ENCODE results near the gene LPAR1. TPM values are rescaled to one million over a fixed set of nuclear protein-coding genes. Genes with fewer than 3 reads are reported as not detected.

LPAR1 gene
- total RNA-seq, 3 donors from 2014 or later, result 27.5 to 44.9 (median 30.3) TPM

DNA sequence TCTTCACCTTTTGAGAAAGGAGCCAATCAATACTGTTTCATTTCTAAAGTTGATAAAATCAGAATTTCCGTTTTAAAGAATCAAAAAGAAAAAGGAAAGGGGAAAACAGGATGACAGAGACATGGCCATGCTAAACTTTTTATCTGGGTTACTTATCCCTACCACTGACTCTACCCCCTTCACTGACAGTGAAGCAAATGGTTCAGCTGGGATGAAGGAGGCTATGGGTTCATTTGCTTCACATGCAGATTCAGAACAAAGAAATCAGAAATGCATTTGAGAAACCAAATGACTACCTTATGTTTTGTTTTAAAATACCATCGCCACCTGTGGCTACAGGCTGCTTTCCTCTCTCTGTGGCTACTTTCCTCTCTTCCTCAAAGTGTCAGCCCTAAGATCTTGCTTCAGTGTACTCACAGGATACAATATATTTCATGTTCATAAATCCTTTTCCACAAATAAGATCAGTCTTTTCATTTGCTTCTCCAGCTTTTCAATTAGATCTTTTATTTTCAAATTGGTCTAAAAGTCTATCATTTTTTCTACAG, 53.3 kb downstream of the LPAR1 start:
- no peak overlapping the region for H3K4me3 ChIP-seq
- H3K9me3 ChIP-seq, result no peaks in the 10 kb centered on the region
- intact Hi-C loops (cut with DNase I, micrococcal nuclease), result no loop called here
- no peaks in the 10 kb centered on the region for H3K36me3 ChIP-seq (ENCODE audit: low read depth)
- TF ChIP-seq, protein P1, sequence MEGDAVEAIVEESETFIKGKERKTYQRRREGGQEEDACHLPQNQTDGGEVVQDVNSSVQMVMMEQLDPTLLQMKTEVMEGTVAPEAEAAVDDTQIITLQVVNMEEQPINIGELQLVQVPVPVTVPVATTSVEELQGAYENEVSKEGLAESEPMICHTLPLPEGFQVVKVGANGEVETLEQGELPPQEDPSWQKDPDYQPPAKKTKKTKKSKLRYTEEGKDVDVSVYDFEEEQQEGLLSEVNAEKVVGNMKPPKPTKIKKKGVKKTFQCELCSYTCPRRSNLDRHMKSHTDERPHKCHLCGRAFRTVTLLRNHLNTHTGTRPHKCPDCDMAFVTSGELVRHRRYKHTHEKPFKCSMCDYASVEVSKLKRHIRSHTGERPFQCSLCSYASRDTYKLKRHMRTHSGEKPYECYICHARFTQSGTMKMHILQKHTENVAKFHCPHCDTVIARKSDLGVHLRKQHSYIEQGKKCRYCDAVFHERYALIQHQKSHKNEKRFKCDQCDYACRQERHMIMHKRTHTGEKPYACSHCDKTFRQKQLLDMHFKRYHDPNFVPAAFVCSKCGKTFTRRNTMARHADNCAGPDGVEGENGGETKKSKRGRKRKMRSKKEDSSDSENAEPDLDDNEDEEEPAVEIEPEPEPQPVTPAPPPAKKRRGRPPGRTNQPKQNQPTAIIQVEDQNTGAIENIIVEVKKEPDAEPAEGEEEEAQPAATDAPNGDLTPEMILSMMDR (IDR thresholded peaks at IDR 0.05), result no peak
- ATAC-seq (no peak), DNase-seq (no peak)
- peaks cover under 1% of the 10 kb centered on the region for H3K4me1 ChIP-seq (ENCODE audit: low read depth)

DNA sequence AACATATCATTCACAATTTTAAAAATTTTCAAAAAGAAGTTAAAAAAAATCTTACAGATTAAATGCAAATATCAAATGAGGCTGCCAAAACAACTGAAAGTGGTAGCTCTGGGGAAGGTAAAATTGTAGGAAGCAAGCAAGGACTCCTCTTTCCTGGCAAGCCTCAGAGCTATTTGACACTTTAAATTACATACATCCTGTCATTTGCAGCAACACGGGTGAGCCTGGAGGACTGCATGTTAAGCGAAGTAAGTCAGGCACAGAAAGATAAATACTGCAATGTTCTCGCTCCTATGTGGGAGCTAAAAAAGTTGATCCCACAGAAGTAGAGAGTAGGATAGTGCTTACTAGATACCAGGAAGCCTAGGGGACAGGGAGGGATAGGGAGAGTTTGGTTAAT, 58.0 kb downstream of the LPAR1 start:
- ATAC-seq, result no peak
- intact Hi-C loops (cut with DNase I, micrococcal nuclease), result no loop called here

DNA sequence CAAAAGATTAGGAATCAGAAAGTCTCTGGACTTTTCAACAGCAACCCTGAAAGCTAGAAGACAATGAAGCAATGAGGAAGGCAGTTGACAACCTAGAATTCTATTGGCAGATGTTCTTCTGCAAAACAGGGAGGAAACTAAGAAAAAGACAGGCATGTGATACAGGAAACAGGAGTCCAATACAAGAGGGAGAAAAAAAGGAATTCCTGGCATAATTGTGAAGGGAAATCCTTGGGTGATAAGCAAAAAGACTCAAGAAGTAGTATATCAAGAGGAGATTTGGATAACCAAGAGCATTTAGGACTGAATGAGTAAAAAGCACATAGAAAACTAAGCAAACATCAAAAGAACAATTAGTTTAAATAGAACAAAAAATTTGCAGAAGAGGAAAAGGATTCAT, 58.6 kb downstream of the LPAR1 start:
- Histone ChIP-seq H3K4me1 (ENCODE audit: low read depth) (peaks cover 5% of the 10 kb centered on the region), H3K4me3 (no peak overlapping the region), H3K36me3 (ENCODE audit: low read depth) (no peaks in the 10 kb centered on the region), H3K9me3 (no peaks in the 10 kb centered on the region)
- intact Hi-C loops (cut with DNase I, micrococcal nuclease), result no loop called here
- DNase-seq (no peak), ATAC-seq (no peak)
- TF ChIP-seq, protein P1 (IDR thresholded peaks at IDR 0.05), result no peak

More for the DNA sequence above, 58.0 kb downstream of the LPAR1 start:
- H3K4me1 ChIP-seq (ENCODE audit: low read depth), result peaks cover 5% of the 10 kb centered on the region
- no peak for DNase-seq
- H3K4me3 ChIP-seq, result no peak overlapping the region
- no peaks in the 10 kb centered on the region for H3K9me3 ChIP-seq
- TF ChIP-seq, protein P1 (IDR thresholded peaks at IDR 0.05), result no peak
- no peaks in the 10 kb centered on the region for H3K36me3 ChIP-seq (ENCODE audit: low read depth)

DNA sequence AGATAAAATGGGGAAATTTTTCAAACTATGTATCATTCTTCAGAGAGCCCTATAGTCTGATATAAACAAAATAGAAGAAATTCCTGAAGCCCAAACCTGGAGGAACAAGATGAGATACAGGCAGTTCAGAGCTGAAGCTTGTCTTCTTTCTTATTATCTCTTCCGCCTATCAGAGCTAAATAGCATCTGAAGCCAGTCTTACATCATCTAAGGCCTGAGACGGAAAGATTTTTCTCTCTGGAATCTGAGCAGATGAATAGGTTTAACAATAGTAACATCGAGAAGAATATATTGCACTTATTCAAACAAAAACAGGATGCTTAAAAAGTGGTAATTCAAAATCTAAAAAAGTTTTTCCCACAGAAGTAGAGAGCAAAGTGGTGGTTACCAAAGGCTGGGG, 59.8 kb downstream of the LPAR1 start:
- intact Hi-C loops (cut with DNase I, micrococcal nuclease), result no loop called here
- Histone ChIP-seq H3K36me3 (ENCODE audit: low read depth) (no peaks in the 10 kb centered on the region), H3K4me1 (ENCODE audit: low read depth) (peaks cover 5% of the 10 kb centered on the region), H3K9me3 (no peaks in the 10 kb centered on the region), H3K4me3 (no peak overlapping the region)
- ATAC-seq (no peak), DNase-seq (no peak)
- TF ChIP-seq, protein P1 (IDR thresholded peaks at IDR 0.05), result no peak

DNA sequence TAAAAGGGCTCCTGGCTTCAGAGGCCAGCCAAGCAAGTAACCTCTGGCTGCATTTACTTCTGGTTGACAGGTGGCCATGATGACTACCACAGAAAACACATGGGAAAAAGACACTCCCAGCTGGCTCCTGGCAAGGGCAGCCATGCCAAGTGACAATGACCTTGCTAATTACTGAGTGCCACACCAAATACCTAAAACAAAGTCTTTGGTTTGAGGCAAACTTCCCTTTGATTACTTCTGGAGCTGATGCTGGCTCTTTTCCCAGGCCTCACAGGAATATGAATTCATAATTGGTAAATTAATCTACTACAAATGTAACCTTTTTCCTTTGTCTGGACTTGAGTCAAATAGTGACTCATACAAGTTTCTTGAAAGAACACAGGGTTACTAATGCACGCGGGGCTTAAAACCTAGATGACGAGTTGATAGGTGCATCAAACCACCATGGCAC, 61.0 kb downstream of the LPAR1 start:
- TF ChIP-seq, protein P1 (IDR thresholded peaks at IDR 0.05), result no peak
- Histone ChIP-seq H3K4me3 (no peak overlapping the region), H3K4me1 (ENCODE audit: low read depth) (peaks cover 5% of the 10 kb centered on the region), H3K36me3 (ENCODE audit: low read depth) (no peaks in the 10 kb centered on the region), H3K9me3 (no peaks in the 10 kb centered on the region)
- no peak for DNase-seq
- intact Hi-C loops (cut with DNase I, micrococcal nuclease), result no loop called here
- peak; percentile 81 for ATAC-seq

DNA sequence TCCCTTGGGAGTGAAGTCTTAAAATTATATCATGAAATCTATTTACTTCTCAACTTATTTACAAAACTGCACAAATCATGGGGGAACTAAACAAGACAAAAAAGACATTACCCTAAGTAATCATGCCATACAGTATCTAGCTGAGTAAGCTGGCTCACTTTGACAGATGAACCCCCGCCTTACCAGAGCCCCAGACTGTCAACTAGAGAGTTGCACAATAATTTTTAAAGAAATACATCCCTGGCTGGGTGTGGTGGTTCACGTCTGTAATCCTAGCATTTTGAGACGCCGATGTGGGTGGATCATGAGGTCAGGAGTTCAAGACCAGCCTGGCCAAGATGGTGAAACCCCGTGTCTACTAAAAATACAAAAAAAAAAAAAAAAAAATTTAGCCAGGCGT, 62.3 kb downstream of the LPAR1 start:
- TF ChIP-seq, protein P1 (IDR thresholded peaks at IDR 0.05), result no peak
- peaks cover 11% of the 10 kb centered on the region for H3K4me1 ChIP-seq (ENCODE audit: low read depth)
- ATAC-seq, result no peak
- no peak overlapping the region for H3K4me3 ChIP-seq
- no peaks in the 10 kb centered on the region for H3K36me3 ChIP-seq (ENCODE audit: low read depth)
- intact Hi-C loops (cut with DNase I, micrococcal nuclease), result no loop called here
- H3K9me3 ChIP-seq, result no peaks in the 10 kb centered on the region
- no peak for DNase-seq

Measured in mucosa of descending colon (tissue), 3 donors.